Measurements from ENCODE around the gene POLDIP3.

POLDIP3 gene

GRCh38 chr22:42648368-42649245, 33.9 kb upstream of the POLDIP3 start (continued):
- TF ChIP-seq ZNF214 (tag by site-specific recombination; IDR thresholded peaks at IDR 0.05; ENCODE audit: borderline replicate concordance) (no peak), ZNF707 (tag by site-specific recombination; IDR thresholded peaks at IDR 0.05) (no peak), OSR2 (tag by site-specific recombination; IDR thresholded peaks at IDR 0.05) (no peak), GLIS2 (tag by site-specific recombination; IDR thresholded peaks at IDR 0.05) (peak; percentile 91; the same call in 1 of the 2 replicates), ZBTB20 (tag by site-specific recombination; IDR thresholded peaks at IDR 0.05) (peak; percentile 77; the same call in 1 of the 2 replicates), OVOL3 (tag by site-specific recombination; IDR thresholded peaks at IDR 0.05) (0 out of 2 replicates have a peak, but pooled peaks have one; percentile 44), RBAK (tag by site-specific recombination; IDR thresholded peaks at IDR 0.05) (no peak), ZNF654 (tag by site-specific recombination; IDR thresholded peaks at IDR 0.05; ENCODE audit: low read depth) (no peak), ZSCAN18 (tag by site-specific recombination; IDR thresholded peaks at IDR 0.05) (no peak), ZXDB (tag by site-specific recombination; IDR thresholded peaks at IDR 0.05) (peak; percentile 57), YY2 (tag by site-specific recombination; IDR thresholded peaks at IDR 0.05) (peak; percentile 71), REST (tag by site-specific recombination; IDR thresholded peaks at IDR 0.05) (no peak), BCL11B (tag by site-specific recombination; IDR thresholded peaks at IDR 0.05; ENCODE audit: low read depth) (no peak; the same call in 1 of the 2 replicates), ZNF549 (tag by site-specific recombination; IDR thresholded peaks at IDR 0.05) (no peak), KLF9 (tag by site-specific recombination; IDR thresholded peaks at IDR 0.05; ENCODE audit: low read depth) (peak; percentile 76), ZNF561 (tag by site-specific recombination; IDR thresholded peaks at IDR 0.05; ENCODE audit: borderline replicate concordance) (no peak), MZF1 (tag by site-specific recombination; IDR thresholded peaks at IDR 0.05; ENCODE audit: borderline replicate concordance) (no peak), ZNF148 (tag by site-specific recombination; IDR thresholded peaks at IDR 0.05; ENCODE audit: borderline replicate concordance) (peak; percentile 10; the same call in 1 of the 2 replicates), ZNF335 (tag by site-specific recombination; conservative IDR thresholded peaks at IDR 0.05) (peak; percentile 78), ZFHX2 (tag by site-specific recombination; conservative IDR thresholded peaks at IDR 0.05) (peak; percentile 98), ZNF23 (tag by site-specific recombination; IDR thresholded peaks at IDR 0.05; ENCODE audit: borderline replicate concordance) (no peak), PRDM1 (tag by site-specific recombination; IDR thresholded peaks at IDR 0.05) (no peak), ZNF664 (tag by site-specific recombination; IDR thresholded peaks at IDR 0.05) (no peak), KLF16 (tag by site-specific recombination; IDR thresholded peaks at IDR 0.05) (no peak; the same call in none of the 2 replicates), SP7 (tag by site-specific recombination; IDR thresholded peaks at IDR 0.05) (no peak; the same call in 1 of the 2 replicates)
- TF ChIP-seq, protein P1, sequence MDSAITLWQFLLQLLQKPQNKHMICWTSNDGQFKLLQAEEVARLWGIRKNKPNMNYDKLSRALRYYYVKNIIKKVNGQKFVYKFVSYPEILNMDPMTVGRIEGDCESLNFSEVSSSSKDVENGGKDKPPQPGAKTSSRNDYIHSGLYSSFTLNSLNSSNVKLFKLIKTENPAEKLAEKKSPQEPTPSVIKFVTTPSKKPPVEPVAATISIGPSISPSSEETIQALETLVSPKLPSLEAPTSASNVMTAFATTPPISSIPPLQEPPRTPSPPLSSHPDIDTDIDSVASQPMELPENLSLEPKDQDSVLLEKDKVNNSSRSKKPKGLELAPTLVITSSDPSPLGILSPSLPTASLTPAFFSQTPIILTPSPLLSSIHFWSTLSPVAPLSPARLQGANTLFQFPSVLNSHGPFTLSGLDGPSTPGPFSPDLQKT (IDR thresholded peaks at IDR 0.05; ENCODE audit: borderline replicate concordance, low read depth, low read length) = no peak
- TF ChIP-seq, protein P2, sequence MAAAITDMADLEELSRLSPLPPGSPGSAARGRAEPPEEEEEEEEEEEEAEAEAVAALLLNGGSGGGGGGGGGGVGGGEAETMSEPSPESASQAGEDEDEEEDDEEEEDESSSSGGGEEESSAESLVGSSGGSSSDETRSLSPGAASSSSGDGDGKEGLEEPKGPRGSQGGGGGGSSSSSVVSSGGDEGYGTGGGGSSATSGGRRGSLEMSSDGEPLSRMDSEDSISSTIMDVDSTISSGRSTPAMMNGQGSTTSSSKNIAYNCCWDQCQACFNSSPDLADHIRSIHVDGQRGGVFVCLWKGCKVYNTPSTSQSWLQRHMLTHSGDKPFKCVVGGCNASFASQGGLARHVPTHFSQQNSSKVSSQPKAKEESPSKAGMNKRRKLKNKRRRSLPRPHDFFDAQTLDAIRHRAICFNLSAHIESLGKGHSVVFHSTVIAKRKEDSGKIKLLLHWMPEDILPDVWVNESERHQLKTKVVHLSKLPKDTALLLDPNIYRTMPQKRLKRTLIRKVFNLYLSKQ (tag by site-specific recombination; IDR thresholded peaks at IDR 0.05; ENCODE audit: borderline replicate concordance) = no peak

All from HEK293 (cell line).